ENCODE results near the gene NLRC5.

NLRC5 gene

DNA sequence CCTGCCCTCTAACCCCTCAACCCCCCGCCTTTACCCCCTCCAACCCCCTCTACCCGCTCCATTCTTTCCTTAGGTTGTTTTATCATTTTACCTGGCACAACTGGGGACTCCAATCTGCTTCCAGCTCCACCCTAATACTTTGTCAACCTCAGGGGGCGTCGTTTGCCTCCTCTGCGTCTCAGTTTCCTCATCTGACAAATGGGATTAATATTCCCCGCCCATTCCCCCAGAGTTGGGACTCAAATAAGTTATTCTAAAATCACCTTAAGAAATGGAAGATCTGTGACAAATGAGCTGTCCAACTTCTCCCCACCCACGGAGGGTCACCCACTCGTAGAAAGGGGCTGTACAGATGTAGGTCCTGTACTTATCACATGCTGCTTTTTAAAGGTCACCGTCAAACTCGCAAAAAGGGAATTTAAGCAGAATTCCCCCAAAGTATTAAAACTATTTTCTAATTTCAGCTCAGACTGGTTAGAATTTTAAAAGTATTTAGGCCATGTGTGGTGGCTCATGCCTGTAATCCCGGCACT, 62.4 kb downstream of the NLRC5 start:
- H3K4me3 ChIP-seq (ENCODE audit: low read depth, low read length): no peak overlapping the region
- in situ Hi-C loops (cut with HindIII; ENCODE audit: low sequenced_read_pairs): no loop called here
- DNase-seq (ENCODE audit: low read depth, low spot score): no peak
- TF ChIP-seq, protein P1, sequence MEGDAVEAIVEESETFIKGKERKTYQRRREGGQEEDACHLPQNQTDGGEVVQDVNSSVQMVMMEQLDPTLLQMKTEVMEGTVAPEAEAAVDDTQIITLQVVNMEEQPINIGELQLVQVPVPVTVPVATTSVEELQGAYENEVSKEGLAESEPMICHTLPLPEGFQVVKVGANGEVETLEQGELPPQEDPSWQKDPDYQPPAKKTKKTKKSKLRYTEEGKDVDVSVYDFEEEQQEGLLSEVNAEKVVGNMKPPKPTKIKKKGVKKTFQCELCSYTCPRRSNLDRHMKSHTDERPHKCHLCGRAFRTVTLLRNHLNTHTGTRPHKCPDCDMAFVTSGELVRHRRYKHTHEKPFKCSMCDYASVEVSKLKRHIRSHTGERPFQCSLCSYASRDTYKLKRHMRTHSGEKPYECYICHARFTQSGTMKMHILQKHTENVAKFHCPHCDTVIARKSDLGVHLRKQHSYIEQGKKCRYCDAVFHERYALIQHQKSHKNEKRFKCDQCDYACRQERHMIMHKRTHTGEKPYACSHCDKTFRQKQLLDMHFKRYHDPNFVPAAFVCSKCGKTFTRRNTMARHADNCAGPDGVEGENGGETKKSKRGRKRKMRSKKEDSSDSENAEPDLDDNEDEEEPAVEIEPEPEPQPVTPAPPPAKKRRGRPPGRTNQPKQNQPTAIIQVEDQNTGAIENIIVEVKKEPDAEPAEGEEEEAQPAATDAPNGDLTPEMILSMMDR (IDR thresholded peaks at IDR 0.05; ENCODE audit: low read depth, low read length): no peak

GRCh38 chr16:57053206-57053605, 63.8 kb downstream of the NLRC5 start:
- H3K4me3 ChIP-seq (ENCODE audit: low read depth, low read length): no peak overlapping the region
- DNase-seq (ENCODE audit: low read depth, low spot score): no peak
- TF ChIP-seq, protein P1 (IDR thresholded peaks at IDR 0.05; ENCODE audit: low read depth, low read length): no peak
- in situ Hi-C loops (cut with HindIII; ENCODE audit: low sequenced_read_pairs): no loop called here

DNA sequence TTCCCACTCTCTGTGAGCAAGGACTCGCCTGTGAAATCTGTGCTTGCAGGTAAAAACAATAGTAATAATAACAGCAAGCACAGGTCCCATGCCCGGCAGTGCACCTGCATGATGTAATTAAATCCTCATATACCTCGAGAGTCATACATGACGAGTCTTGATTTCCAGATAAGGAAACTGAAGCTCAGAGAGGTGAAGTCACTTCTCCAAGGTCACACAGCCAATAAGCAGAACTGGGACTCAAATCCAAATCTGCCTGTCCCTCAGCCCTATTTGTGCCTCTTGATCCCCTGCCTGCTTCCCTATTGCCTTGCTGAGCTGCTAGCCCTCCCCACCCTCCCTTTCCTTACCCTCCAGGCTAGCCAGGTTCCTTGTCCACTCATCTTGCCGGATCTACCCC, 65.0 kb downstream of the NLRC5 start:
- no peak overlapping the region for H3K4me3 ChIP-seq (ENCODE audit: low read depth, low read length)
- DNase-seq (ENCODE audit: low read depth, low spot score): no peak
- in situ Hi-C loops (cut with HindIII; ENCODE audit: low sequenced_read_pairs): no loop called here
- TF ChIP-seq, protein P1 (IDR thresholded peaks at IDR 0.05; ENCODE audit: low read depth, low read length): no peak

- TF ChIP-seq, protein P1 (IDR thresholded peaks at IDR 0.05; ENCODE audit: low read depth, low read length): no peak
- H3K4me3 ChIP-seq (ENCODE audit: low read depth, low read length): no peak overlapping the region
- DNase-seq (ENCODE audit: low read depth, low spot score): no peak
- in situ Hi-C loops (cut with HindIII; ENCODE audit: low sequenced_read_pairs): no loop called here
These were observed 65.4 kb downstream of the NLRC5 start for GRCh38 chr16:57054771-57055170.

DNA sequence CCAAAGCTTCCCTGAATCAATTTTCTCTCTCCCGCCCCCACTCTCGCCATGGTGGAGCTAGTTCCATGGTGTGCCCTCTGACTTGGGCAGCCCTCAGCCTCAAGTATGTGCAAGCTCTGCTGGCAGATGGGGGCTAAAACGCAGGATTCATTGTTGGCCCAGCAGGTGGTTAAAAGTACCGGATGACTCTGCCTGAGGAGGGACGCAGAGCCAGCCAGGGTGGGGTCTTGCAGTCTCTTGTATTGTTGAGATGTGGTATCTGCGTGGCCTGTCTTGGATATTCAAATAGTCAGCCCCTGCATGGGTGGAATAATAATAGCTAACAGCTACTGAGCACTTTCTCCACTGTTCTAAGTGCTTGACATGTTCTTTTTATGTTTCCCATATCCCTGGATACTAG, 66.3 kb downstream of the NLRC5 start:
- TF ChIP-seq, protein P1 (IDR thresholded peaks at IDR 0.05; ENCODE audit: low read depth, low read length): no peak
- in situ Hi-C loops (cut with HindIII; ENCODE audit: low sequenced_read_pairs): no loop called here
- no peak for DNase-seq (ENCODE audit: low read depth, low spot score)
- no peak overlapping the region for H3K4me3 ChIP-seq (ENCODE audit: low read depth, low read length)

DNA sequence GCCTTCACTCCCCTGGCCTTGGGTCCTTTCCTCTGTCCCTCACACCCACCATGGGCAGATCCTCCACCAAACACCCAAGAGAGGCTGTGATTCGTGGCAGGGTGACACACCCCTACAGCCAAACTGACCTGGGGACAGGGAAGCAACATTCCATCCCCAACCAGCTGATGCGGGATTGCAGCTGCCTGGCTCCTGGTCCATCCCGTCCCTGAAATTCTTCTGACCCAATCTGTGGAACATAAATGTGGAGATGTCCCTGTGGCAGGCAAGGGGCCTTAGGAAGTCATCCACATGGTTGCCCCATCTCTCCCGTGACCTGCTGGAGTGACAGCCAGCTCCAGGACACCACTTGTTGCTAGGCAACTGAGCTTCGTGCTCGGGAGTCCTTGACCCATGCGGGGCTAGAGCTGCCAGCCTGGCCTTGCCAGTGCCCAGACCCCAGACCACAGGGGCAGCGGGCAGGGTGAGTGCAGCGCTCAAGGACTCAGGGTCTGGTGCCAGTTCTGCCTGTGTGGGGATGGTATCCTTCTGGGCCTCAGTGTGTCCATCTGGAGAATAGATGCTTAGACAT, 69.0 kb downstream of the NLRC5 start:
- no peak overlapping the region for H3K4me3 ChIP-seq (ENCODE audit: low read depth, low read length)
- TF ChIP-seq, protein P1 (IDR thresholded peaks at IDR 0.05; ENCODE audit: low read depth, low read length): no peak
- in situ Hi-C loops (cut with HindIII; ENCODE audit: low sequenced_read_pairs): no loop called here
- DNase-seq (ENCODE audit: low read depth, low spot score): no peak
